H9 (cell line): ENCODE measurements around the gene ADAT3. TPM values are rescaled to one million over a fixed set of nuclear protein-coding genes. Genes with fewer than 3 reads are reported as not detected.

Experiments
- DNase-seq: peaks from one replicate; pipeline ENCODE4 v3.0.0-alpha.2; 2017
- H2AFZ ChIP-seq: one replicate; pipeline ENCODE4 v1.6.1; 2013; ENCODE audit warnings: mild to moderate bottlenecking, low read length, control low read depth, moderate library complexity
- H2AK5ac ChIP-seq: 2 replicates; pipeline ENCODE4 v1.6.1; 2013; ENCODE audit warnings: low read length, control low read depth, mixed read lengths; ENCODE audit not compliant: insufficient read length
- H2BK120ac ChIP-seq: one replicate; pipeline ENCODE4 v1.6.1; 2013; ENCODE audit warnings: low read depth, mild to moderate bottlenecking, low read length, control low read depth, inconsistent platforms; ENCODE audit not compliant: poor library complexity, severe bottlenecking
- H2BK12ac ChIP-seq: 2 replicates; pipeline ENCODE4 v1.6.1; 2013; ENCODE audit warnings: low read length, control low read depth, mixed read lengths, low read depth; ENCODE audit not compliant: insufficient read length
- H2BK15ac ChIP-seq: 2 replicates; pipeline ENCODE4 v1.6.1; 2013; ENCODE audit warnings: low read depth, low read length, control low read depth
- H2BK20ac ChIP-seq: one replicate; pipeline ENCODE4 v1.6.1; 2013; ENCODE audit warnings: low read depth, mild to moderate bottlenecking, low read length, control low read depth, inconsistent platforms; ENCODE audit not compliant: poor library complexity, severe bottlenecking
- H2BK5ac ChIP-seq: 2 replicates; pipeline ENCODE4 v1.6.1; 2013; ENCODE audit warnings: low read length, control low read depth, mixed read lengths; ENCODE audit not compliant: insufficient read length
- H3K14ac ChIP-seq: 2 replicates; pipeline ENCODE4 v1.6.1; 2013; ENCODE audit warnings: low read length, control low read depth; ENCODE audit not compliant: insufficient read depth
- H3K18ac ChIP-seq: 2 replicates; pipeline ENCODE4 v1.6.1; 2013; ENCODE audit warnings: low read depth, mild to moderate bottlenecking, mixed read lengths, low read length, control low read depth; ENCODE audit not compliant: insufficient read length
- H3K23ac ChIP-seq: 2 replicates; pipeline ENCODE4 v1.6.1; 2013; ENCODE audit warnings: low read length, control low read depth, mixed read lengths, low read depth; ENCODE audit not compliant: insufficient read length
- H3K23me2 ChIP-seq: 2 replicates; pipeline ENCODE4 v1.6.1; 2013; ENCODE audit warnings: low read depth, mild to moderate bottlenecking, mixed read lengths, low read length, control low read depth; ENCODE audit not compliant: insufficient read length, poor library complexity, severe bottlenecking
- H3K27ac ChIP-seq: 2 replicates; pipeline ENCODE4 v1.5.1; 2013; ENCODE audit warnings: low read length, control low read depth, mixed read lengths, low read depth; ENCODE audit not compliant: insufficient read length
- H3K27me3 ChIP-seq: 2 replicates; pipeline ENCODE4 v1.6.1; 2013; ENCODE audit warnings: low read length, control low read depth, inconsistent platforms; ENCODE audit not compliant: insufficient read depth
- H3K4ac ChIP-seq: 2 replicates; pipeline ENCODE4 v1.6.1; 2013; ENCODE audit warnings: low read depth, mild to moderate bottlenecking, control low read depth, inconsistent platforms, low read length, moderate library complexity
- H3K4me1 ChIP-seq: 2 replicates; pipeline ENCODE4 v1.6.1; 2013; ENCODE audit warnings: low read length, control low read depth, inconsistent platforms; ENCODE audit not compliant: insufficient read depth
- H3K4me2 ChIP-seq: 2 replicates; pipeline ENCODE4 v1.6.1; 2013; ENCODE audit warnings: low read length, control low read depth, mixed read lengths; ENCODE audit not compliant: insufficient read length, insufficient read depth
- H3K56ac ChIP-seq: 2 replicates; pipeline ENCODE4 v1.6.1; 2013; ENCODE audit warnings: low read depth, mild to moderate bottlenecking, mixed read lengths, low read length, control low read depth; ENCODE audit not compliant: insufficient read length
- H3K79me1 ChIP-seq: 2 replicates; pipeline ENCODE4 v1.6.1; 2013; ENCODE audit warnings: low read depth, mild to moderate bottlenecking, moderate library complexity, low read length, control low read depth, inconsistent platforms; ENCODE audit not compliant: insufficient read depth, poor library complexity, severe bottlenecking
- H3K79me2 ChIP-seq: 2 replicates; pipeline ENCODE4 v1.6.1; 2013; ENCODE audit warnings: low read length, control low read depth, inconsistent platforms; ENCODE audit not compliant: insufficient read depth
- H3K9ac ChIP-seq: 2 replicates; pipeline ENCODE4 v1.6.1; 2013; ENCODE audit warnings: low read length, control low read depth, mixed read lengths; ENCODE audit not compliant: insufficient read length; ENCODE audit errors: extremely low read depth
- H3K9me3 ChIP-seq: one replicate; pipeline ENCODE4 v1.6.1; 2013; ENCODE audit warnings: low read depth, low read length, inconsistent platforms; ENCODE audit not compliant: control insufficient read depth
- H3T11ph ChIP-seq: one replicate; pipeline ENCODE4 v1.6.1; 2013; ENCODE audit warnings: mild to moderate bottlenecking, low read length, control low read depth, inconsistent platforms
- H4K20me1 ChIP-seq: one replicate; pipeline ENCODE4 v1.6.1; 2013; ENCODE audit not compliant: control insufficient read depth, insufficient read length, insufficient read depth
- H4K5ac ChIP-seq: 2 replicates; pipeline ENCODE4 v1.6.1; 2013; ENCODE audit warnings: low read depth, mild to moderate bottlenecking, mixed read lengths, low read length, control low read depth; ENCODE audit not compliant: insufficient read length
- H4K8ac ChIP-seq: replicated peaks from 2 replicates; pipeline ENCODE4 v1.6.1; 2013; ENCODE audit warnings: low read length, control low read depth, mixed read lengths, low read depth; ENCODE audit not compliant: insufficient read length
- H4K91ac ChIP-seq: 2 replicates; pipeline ENCODE4 v1.6.1; 2013; ENCODE audit warnings: low read depth, mild to moderate bottlenecking, moderate library complexity, mixed read lengths, low read length, control low read depth; ENCODE audit not compliant: insufficient read length
- H3K27ac Mint-ChIP-seq, 3 experiments: 2 replicates in 2 of 3; 3 replicates in 1 of 3; pipeline ENCODE4 v1.8.0; 2020 to 2021; ENCODE audit warnings: mixed read lengths in 3 of 3, mild to moderate bottlenecking in 1 of 3, moderate library complexity in 1 of 3
- H3K27me3 Mint-ChIP-seq: 2 replicates; pipeline ENCODE4 v1.8.0; 2021; ENCODE audit warnings: low read depth, mild to moderate bottlenecking, moderate library complexity, mixed read lengths
- H3K36me3 Mint-ChIP-seq, 3 experiments: 2 replicates in 2 of 3; 3 replicates in 1 of 3; pipeline ENCODE4 v1.8.0; 2020 to 2021; ENCODE audit warnings: low read depth in 3 of 3, mixed read lengths in 3 of 3; ENCODE audit not compliant: insufficient read depth in 1 of 3
- H3K4me1 Mint-ChIP-seq, 2 experiments: 2 replicates each; pipeline ENCODE4 v1.8.0; 2020; ENCODE audit warnings: mixed read lengths in 2 of 2
- H3K4me3 Mint-ChIP-seq, 2 experiments: 2 replicates in 1 of 2; 3 replicates in 1 of 2; pipeline ENCODE4 v1.8.0; 2020 to 2021; ENCODE audit warnings: mild to moderate bottlenecking in 2 of 2, mixed read lengths in 2 of 2, moderate library complexity in 1 of 2
- H3K9me3 Mint-ChIP-seq, 2 experiments: 2 replicates in 1 of 2; 3 replicates in 1 of 2; pipeline ENCODE4 v1.8.0; 2020; ENCODE audit warnings: mild to moderate bottlenecking in 2 of 2, mixed read lengths in 2 of 2, moderate library complexity in 1 of 2
- WGBS: extraction: QIAGEN DNeasy Blood & Tissue Kit; methylation state at CpG from one replicate; pipeline ENCODE4 v1.1.7; 2013; ENCODE audit warnings: missing lambda C conversion rate, low lambda C conversion rate, mixed read lengths; ENCODE audit not compliant: insufficient read length; ENCODE audit errors: extremely low coverage; 5-methylcytosine and 5-hydroxymethylcytosine counted together
- total RNA-seq: library from RNA; stranded (reverse); gene quantifications from 2 replicates; pipeline ENCODE4 v1.2.1, GENCODE V29; 2021
- TF ChIP-seq, protein P1 (sequence below): fragments of 200-600 bp; sonication (generic); conservative IDR thresholded peaks from 3 replicates; pipeline ENCODE4 v1.8.0; 2021; ENCODE audit warnings: antibody characterized with exemption, mild to moderate bottlenecking

The ADAT3 gene
- total RNA-seq, 1 experiment from 2014 or later: 12.2 TPM

DNA sequence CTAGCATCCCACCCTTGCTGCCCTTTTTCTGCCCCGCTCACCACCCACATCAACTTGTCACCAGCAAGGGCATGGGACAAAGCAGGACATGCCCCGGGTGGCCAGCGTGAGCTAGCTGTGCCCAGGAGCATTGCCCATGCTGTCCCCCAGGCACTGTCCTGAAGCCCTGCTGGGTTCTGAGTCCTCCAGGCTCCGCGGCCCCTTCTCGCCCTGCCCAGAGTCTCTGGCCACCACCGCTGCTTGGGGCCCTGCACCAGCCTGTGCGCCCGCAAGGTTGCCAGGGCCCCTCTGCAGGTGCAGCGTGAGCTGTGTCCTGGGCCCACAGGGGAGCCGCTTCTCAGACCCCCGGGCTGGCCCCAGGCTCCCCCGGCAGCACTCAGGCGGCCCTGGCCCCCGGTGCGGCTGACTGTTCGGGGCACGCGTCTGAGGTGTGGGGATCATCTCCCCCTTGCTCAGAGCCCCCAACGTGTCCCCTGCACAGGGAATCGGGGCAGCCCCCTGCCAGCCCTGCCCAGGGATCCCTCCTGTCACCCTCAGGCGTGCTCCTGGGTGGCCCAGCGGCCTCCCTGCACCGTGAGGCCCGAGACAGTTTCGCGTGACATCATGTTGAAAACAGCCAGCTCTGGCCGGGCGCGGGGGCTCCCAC lies 39.8 kb downstream of the ADAT3 start:
- no peak overlapping the region; a peak in 1 of 7 replicates for H3K27ac Mint-ChIP-seq
- H2AFZ ChIP-seq: no peak overlapping the region
- no peak overlapping the region for H3K4ac ChIP-seq
- peaks cover 9% of the 10 kb centered on the region for H3K79me1 ChIP-seq
- no peak for DNase-seq
- H2BK12ac ChIP-seq: no peak overlapping the region
- H2BK20ac ChIP-seq: no peak overlapping the region
- H2BK5ac ChIP-seq: no peak overlapping the region
- H3K27me3 Mint-ChIP-seq: no peaks in the 10 kb centered on the region
- H3K36me3 Mint-ChIP-seq: peaks cover 7 to 9% (median 8%) of the 10 kb centered on the region in 3 experiments; a peak in 6 of 7 replicates
- no peak overlapping the region for H2BK120ac ChIP-seq
- no peak overlapping the region for H3K27ac ChIP-seq
- no peak overlapping the region for H3K23ac ChIP-seq
- H4K8ac ChIP-seq: no peak overlapping the region
- H4K5ac ChIP-seq: no peak overlapping the region
- H4K91ac ChIP-seq: no peak overlapping the region
- H2AK5ac ChIP-seq: no peak overlapping the region
- WGBS: no CpG with 5 or more reads among the region's 30 CpGs
- peaks cover 18 to 22% of the 10 kb centered on the region in 2 experiments for H3K4me1 Mint-ChIP-seq
- H4K20me1 ChIP-seq: no peaks in the 10 kb centered on the region
- no peak overlapping the region for H3K4me2 ChIP-seq
- H3T11ph ChIP-seq: no peak overlapping the region
- H3K14ac ChIP-seq: no peak overlapping the region
- H3K9me3 Mint-ChIP-seq: no peaks in the 10 kb centered on the region
- H3K27me3 ChIP-seq: no peaks in the 10 kb centered on the region
- H3K9ac ChIP-seq: no peak overlapping the region
- H3K9me3 ChIP-seq: no peaks in the 10 kb centered on the region
- no peak overlapping the region for H3K4me3 Mint-ChIP-seq
- no peak overlapping the region for H3K56ac ChIP-seq
- peaks cover 11% of the 10 kb centered on the region for H3K23me2 ChIP-seq
- H3K79me2 ChIP-seq: peaks cover 54% of the 10 kb centered on the region
- H2BK15ac ChIP-seq: no peak overlapping the region
- TF ChIP-seq, protein P1, sequence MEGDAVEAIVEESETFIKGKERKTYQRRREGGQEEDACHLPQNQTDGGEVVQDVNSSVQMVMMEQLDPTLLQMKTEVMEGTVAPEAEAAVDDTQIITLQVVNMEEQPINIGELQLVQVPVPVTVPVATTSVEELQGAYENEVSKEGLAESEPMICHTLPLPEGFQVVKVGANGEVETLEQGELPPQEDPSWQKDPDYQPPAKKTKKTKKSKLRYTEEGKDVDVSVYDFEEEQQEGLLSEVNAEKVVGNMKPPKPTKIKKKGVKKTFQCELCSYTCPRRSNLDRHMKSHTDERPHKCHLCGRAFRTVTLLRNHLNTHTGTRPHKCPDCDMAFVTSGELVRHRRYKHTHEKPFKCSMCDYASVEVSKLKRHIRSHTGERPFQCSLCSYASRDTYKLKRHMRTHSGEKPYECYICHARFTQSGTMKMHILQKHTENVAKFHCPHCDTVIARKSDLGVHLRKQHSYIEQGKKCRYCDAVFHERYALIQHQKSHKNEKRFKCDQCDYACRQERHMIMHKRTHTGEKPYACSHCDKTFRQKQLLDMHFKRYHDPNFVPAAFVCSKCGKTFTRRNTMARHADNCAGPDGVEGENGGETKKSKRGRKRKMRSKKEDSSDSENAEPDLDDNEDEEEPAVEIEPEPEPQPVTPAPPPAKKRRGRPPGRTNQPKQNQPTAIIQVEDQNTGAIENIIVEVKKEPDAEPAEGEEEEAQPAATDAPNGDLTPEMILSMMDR: no peak
- no peak overlapping the region for H3K18ac ChIP-seq
- no peaks in the 10 kb centered on the region; the same call in 1 of the 2 replicates for H3K4me1 ChIP-seq
